ENCODE data around the gene DGAT2L6.
"Not testable (repeated sequence)": the region's sequence is repeated elsewhere in the genome, so short reads cannot be mapped to it uniquely, and the experiment has no call there.

DGAT2L6 gene

GRCh38 chrX:70196961-70197720, 19.9 kb downstream of the DGAT2L6 start:
- DNase-seq (ENCODE audit: low spot score), result peak; percentile 48

- DNase-seq (ENCODE audit: low spot score), result no peak
Measured at GRCh38 chrX:70201732-70202131, 24.4 kb downstream of the DGAT2L6 start.

DNA sequence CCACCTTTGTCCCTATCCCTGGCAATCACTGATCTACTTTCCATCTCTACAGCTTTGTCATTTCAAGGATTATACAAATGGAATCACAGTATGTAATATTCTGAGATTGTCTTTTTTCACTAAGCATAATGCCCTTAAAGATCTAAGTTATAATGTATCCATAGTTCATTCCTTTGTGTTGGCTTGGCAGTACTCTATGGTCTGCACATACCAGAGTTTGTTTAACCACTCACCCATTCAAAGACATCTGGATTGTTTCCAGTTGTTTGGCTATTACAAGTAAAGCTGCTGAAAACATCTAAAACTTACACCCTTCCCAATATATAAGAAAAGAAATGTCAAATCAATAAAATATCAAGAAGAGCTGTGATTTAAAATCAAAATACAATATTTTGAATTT, 31.2 kb downstream of the DGAT2L6 start:
- no peak for DNase-seq (ENCODE audit: low spot score)

GRCh38 chrX:70209570-70209969, 32.3 kb downstream of the DGAT2L6 start:
- not testable (repeated sequence) for DNase-seq (ENCODE audit: low spot score)

DNA sequence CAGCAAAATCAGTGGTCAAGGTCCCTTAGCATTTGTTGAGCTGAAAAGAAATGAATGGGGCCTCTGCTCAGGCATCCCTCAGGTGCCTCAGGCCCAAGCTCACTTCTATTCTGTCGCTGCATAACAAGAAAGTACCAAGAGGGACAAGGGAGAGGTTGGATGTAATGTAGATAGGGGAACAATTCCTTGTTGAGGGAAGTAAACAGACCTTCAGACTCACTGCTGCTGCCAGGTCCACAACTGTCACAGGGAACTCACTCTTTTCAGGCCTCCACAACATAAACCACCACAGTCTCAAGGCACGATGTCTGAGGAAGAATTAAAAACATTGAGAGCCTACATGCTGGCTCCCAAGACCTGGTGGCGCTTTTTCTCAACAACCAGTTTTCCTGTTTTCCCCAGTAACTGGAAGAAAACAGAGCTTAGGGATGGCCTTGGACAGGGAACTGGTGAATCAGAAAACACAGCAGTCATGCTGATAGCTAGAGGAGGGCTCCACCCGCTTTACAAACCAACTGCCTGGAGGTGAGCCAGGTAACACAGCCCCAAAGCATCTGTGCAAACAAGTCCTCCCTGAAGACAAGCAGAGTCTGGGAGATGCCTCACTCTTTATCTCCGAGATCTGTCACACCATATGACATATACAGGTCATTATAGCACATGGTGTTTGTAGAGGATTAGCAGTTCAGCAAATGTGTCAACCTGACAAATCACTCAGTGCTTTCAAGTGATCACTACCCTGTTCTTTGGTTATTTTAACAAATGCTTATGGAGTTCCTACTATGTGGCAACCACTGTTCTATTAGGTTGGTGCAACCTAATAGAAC, 42.9 kb downstream of the DGAT2L6 start:
- DNase-seq (ENCODE audit: low spot score), result peak; percentile 32

DNA sequence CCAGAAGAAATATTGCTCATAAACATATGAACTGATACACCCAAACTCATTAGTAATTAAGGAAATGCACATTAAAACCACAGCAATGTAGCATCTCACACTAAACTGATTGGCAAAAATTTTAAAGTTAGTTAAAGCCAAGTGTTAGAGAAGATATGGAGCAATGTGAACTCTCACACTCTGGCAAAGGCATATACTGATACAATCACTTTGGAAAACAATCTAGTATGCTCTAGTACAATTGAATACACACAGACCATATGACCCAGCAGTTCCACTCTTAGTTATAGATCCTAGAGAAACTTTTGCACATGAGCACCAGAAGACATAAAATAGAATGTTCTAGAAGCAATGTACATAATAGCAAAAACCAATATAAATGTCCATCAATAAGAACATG, 48.8 kb downstream of the DGAT2L6 start:
- no peak for DNase-seq (ENCODE audit: low spot score)

DNA sequence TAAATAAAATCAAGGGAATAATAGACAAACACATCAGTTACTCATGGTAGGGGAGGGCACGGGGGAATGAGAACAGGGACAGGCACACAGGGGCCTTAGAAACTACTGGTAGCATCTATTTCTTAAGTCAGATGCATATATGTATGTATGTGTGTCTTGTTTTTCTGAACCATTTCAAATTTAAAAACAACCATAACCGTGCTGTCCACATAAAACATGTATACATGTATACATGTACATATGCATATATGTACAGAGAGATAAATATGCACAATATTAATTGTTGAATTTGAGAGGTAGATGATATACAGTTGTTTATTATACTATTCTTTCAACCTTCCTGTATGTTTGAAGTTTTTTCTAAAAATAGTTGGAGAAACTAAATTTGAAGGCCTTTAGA, 49.4 kb downstream of the DGAT2L6 start:
- DNase-seq (ENCODE audit: low spot score), result no peak

DNA sequence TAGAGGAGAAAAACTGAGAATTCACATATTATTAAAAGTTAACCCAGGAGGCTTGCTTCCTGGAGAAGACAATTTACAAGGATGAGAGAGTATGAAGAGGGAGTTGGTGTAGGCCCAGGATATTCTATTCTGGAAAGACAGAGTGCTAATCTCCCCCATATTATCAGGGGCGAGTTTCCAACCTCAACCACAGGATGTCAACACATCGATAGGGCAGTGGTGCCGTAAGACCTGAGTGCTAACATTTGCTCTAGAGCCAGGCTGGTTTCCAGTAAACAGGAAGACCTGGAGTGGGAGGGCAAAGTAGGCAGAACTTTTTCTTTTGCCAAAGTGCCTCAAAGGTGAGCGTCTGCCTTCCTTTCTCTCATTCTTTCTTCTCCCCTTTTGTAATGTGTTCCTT, 54.4 kb downstream of the DGAT2L6 start:
- no peak for DNase-seq (ENCODE audit: low spot score)

DNA sequence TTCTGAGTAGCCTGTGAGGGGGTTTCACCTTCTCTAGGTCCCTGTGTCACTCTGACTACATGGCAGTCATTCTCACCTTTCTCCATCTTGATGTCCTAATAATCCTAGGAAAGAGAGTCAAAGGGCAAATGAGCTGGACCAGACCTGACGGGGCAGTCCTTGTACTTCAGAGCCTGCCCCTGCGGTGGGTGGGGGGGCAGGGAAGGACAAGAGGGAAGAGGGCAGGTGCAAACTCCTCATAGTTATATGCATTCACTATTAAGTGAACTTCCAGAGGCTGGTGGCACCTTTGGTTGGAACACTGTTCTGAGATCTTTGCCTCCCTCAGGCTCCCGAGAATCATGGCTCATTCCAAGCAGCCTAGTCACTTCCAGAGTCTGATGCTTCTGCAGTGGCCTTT, 57.1 kb downstream of the DGAT2L6 start, which contains the start of gene AWAT1:
Gene AWAT1, plus strand, starts transcription at position 301 of the 400 bp plus-strand sequence. Its CDS starts 41 bp downstream, at position 342.
- no peak for DNase-seq (ENCODE audit: low spot score)

DNA sequence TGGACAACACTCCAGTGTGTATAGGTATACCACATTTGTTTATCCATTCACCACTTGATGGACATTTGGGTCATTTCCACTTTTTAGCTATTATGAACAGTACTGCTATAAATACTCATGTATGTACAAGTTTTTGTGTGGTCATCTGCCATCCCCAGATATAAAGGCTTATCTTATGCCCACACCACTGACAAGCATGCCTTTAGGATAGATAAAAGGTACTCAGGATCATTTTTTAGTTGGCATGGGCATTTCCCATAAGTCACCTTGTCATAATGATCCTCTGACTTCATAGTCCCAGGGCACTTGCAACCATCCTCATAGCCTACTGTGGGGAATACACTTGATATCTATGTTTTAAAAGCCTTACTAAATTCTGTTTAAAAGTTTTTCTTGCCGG, 63.5 kb downstream of the DGAT2L6 start:
- DNase-seq (ENCODE audit: low spot score), result no peak

GRCh38 chrX:70241501-70241900, 64.2 kb downstream of the DGAT2L6 start:
- DNase-seq (ENCODE audit: low spot score), result no peak

DNA sequence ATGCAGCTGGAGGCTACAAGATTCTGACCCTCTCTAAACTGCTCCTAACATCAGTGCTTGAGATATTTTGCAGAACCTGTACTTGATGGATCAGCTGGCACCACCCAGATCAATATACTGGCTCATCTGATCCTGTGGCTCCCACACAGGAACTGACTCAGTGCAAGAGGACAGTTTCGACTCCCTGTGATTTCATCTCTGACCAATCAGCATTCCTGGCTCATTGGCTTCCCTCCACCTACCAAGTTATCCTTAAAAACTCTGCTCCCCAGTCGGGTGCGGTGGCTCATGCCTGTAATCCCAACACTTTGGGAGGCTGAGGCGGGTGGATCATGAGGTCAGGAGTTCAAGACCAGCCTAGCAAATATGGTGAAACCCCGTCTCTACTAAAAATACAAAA, 66.3 kb downstream of the DGAT2L6 start:
- not testable (repeated sequence) for DNase-seq (ENCODE audit: low spot score)

DNA sequence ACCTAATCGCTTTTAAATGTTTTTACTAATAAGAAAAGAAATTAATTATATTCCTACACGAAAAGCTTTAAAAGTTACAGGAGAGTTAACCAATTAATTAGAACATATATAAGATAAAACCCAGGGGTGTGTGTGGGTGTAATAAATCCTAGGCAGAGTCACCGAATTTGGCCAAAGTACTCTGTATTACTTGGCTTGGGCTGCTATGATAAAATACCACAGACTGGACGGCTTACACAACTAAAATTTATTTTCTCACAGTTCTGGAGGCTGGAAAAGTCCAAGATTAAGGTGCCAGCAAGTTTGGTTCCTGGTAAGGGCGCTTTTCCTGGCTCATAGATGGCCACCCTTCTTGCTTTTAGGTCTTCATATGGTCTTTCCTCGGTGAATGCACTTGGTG, 67.6 kb downstream of the DGAT2L6 start:
- DNase-seq (ENCODE audit: low spot score), result no peak

DNA sequence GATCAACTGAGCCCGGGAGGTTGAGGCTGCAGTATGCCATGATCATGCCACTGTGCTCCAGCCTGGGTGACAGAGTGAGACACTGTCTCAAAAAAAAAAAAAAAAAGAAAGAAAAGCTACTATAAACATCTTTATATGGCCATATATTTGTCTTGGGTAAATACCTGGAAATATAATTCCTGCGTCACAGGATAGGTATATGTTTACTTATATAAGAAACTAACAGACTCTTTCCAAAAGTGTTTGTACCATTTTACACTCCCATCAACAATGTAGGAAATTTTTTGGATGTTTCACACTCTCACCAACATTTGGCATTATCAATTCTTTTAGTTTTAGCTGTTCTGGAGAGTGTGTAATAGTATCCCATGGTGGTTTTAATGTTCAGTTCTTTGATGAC, 70.0 kb downstream of the DGAT2L6 start:
- DNase-seq (ENCODE audit: low spot score), result no peak

- no peak for DNase-seq (ENCODE audit: low spot score)
Measured at GRCh38 chrX:70252491-70252890, 75.2 kb downstream of the DGAT2L6 start.

GRCh38 chrX:70253377-70254062, 76.2 kb downstream of the DGAT2L6 start:
- peak; percentile 5 for DNase-seq (ENCODE audit: low spot score)

- peak; percentile 9 for DNase-seq (ENCODE audit: low spot score)
Measured at GRCh38 chrX:70254063-70254400, 76.7 kb downstream of the DGAT2L6 start.

DNA sequence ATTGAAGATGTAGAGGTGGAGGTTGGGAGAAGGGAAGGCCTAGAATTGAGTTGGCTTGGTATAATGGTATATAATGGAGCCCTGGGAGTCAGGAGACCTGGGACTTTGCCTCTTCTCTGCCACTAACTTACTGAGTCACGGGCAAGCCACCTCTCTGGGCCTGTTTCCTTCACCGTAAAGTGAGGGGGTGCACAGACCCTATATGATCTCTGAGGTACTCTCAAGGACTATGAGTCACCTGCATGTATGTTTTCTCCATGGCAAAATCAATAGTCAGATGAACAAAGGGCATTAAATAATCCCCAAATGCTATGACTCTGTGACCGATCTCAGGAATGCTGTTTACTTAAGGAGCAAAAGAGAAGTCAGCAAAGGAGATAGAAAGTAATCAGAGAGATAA, 77.6 kb downstream of the DGAT2L6 start:
- DNase-seq (ENCODE audit: low spot score), result no peak

Data from LoVo (cell line).